T-helper 1 cell treated with Interleukin-12 subunit alpha and Interleukin-12 subunit beta and Interleukin-4 antibody, amounts not matched to agents 30 ng/mL and 1 ng/mL, for 36 hours (primary cell): ENCODE results near the gene TXNDC17. TPM values are rescaled to one million over a fixed set of nuclear protein-coding genes. Genes with fewer than 3 reads are reported as not detected.

Experiments used
- intact Hi-C: fragments of 100-400 bp; cut with micrococcal nuclease; formaldehyde crosslinking; loops from one replicate; pipeline ENCODE4 v1.15.1; 2024
- total RNA-seq: library from RNA; stranded (reverse); gene quantifications from 2 replicates; pipeline ENCODE4 v1.2.3, GENCODE V29; 2022

The TXNDC17 gene
- total RNA-seq, 1 donor from 2014 or later, result 75.7 TPM

GRCh38 chr17:6636616-6637457, 4.0 kb upstream of the TXNDC17 start:
- intact Hi-C loops, result no loop called here

GRCh38 chr17:6637458-6637840, 3.4 kb upstream of the TXNDC17 start:
- intact Hi-C loops, result no loop called here

- intact Hi-C loops, result no loop called here
Observed at GRCh38 chr17:6638046-6638908, 2.6 kb upstream of the TXNDC17 start.

- intact Hi-C loops, result no loop called here
Observed at GRCh38 chr17:6639014-6639585, 1.8 kb upstream of the TXNDC17 start.

- intact Hi-C loops, result loop anchor here (1.0 to 10.0 kb wide), 11 partner anchors 11 to 1742 kb away; partner anchors contain the start of genes C17orf100, DERL2, DVL2 and EIF5A
Observed at GRCh38 chr17:6639586-6640535, 999 bp upstream of the TXNDC17 start.

GRCh38 chr17:6641247-6641863, 495 bp downstream of the TXNDC17 start:
- intact Hi-C loops, result loop anchor here (2.0 to 10.0 kb wide), 10 partner anchors 15 to 1741 kb away; partner anchors contain the start of genes DERL2, DVL2, EIF5A and MIS12

- intact Hi-C loops, result loop anchor here (5.0 to 10.0 kb wide), 5 partner anchors 200 to 1740 kb away; partner anchors contain the start of genes DVL2, EIF5A, NUP88 and PHF23
Observed at GRCh38 chr17:6642592-6642991, 1.7 kb downstream of the TXNDC17 start.

- intact Hi-C loops, result loop anchor here (5.0 to 10.0 kb wide), 5 partner anchors 201 to 1739 kb away; partner anchors contain the start of genes DVL2, EIF5A, NUP88 and PHF23
Observed at GRCh38 chr17:6643451-6644125, 2.7 kb downstream of the TXNDC17 start.

GRCh38 chr17:6648181-6648580, 7.3 kb downstream of the TXNDC17 start:
- intact Hi-C loops, result loop anchor here (1.0 to 10.0 kb wide), 3 partner anchors 175 to 657 kb away; partner anchors contain the start of genes DVL2, EIF5A and PHF23

- intact Hi-C loops, result loop anchor here (1.0 to 5.0 kb wide), 4 partner anchors 11 to 1191 kb away; partner anchors contain the start of gene KIAA0753
Observed at GRCh38 chr17:6651354-6651918, 10.6 kb downstream of the TXNDC17 start, which contains the start of the genes C17orf100 and MED31. TSS of gene C17orf100 (plus strand) at chr17:6651762. CDS start at chr17:6651914, 152 bp downstream. TSS of gene MED31 (minus strand) at chr17:6651605. CDS start at chr17:6651528, 77 bp downstream.

GRCh38 chr17:6651919-6652452, 11.1 kb downstream of the TXNDC17 start:
- intact Hi-C loops, result loop anchor here (1.0 to 5.0 kb wide), 4 partner anchors 12 to 1190 kb away; partner anchors contain the start of gene KIAA0753

GRCh38 chr17:6654841-6655731, 14.2 kb downstream of the TXNDC17 start:
- intact Hi-C loops, result loop anchor here (5.0 kb wide), 1 partner anchor 1187 kb away; no protein-coding TSS in a partner anchor

- intact Hi-C loops, result loop anchor here (2.0 kb wide), 1 partner anchor 15 kb away; the partner anchor contains the start of genes KIAA0753 and TXNDC17
Observed at GRCh38 chr17:6655732-6656361, 15.0 kb downstream of the TXNDC17 start.

GRCh38 chr17:6656797-6657632, 16.2 kb downstream of the TXNDC17 start:
- intact Hi-C loops, result loop anchor here (2.0 kb wide), 1 partner anchor 16 kb away; the partner anchor contains the start of genes KIAA0753 and TXNDC17

GRCh38 chr17:6657633-6658287, 16.9 kb downstream of the TXNDC17 start:
- intact Hi-C loops, result loop anchor here (2.0 kb wide), 1 partner anchor 17 kb away; the partner anchor contains the start of genes KIAA0753 and TXNDC17
